ENCODE data around the gene SYVN1. TPM values are rescaled to one million over a fixed set of nuclear protein-coding genes. Genes with fewer than 3 reads are reported as not detected.
A peak's percentile ranks its signal among the peaks of the same experiment; 100 is the strongest.

Gene SYVN1
- total and polyA plus RNA-seq, 2 donors (not counting 1 experiment from before 2014, with no cell fraction given), result 187 to 282 TPM

GRCh38 chr11:65095974-65096806 lies 38.1 kb downstream of the SYVN1 start, which contains the start of gene VPS51:
Gene VPS51 (plus strand): TSS chr11:65096214. CDS start chr11:65096251, 37 bp downstream.
- Mint-ChIP-seq H3K27me3 (no peaks in the 10 kb centered on the region), H3K27ac (peak within 1 kb of the TSS; percentile 97), H3K9me3 (ENCODE audit: insufficient read depth) (no peaks in the 10 kb centered on the region), H3K4me1 (peaks cover 24% of the 10 kb centered on the region), H3K4me3 (peak within 1 kb of the TSS; percentile 96)
- ChIA-PET CTCF (interaction anchor here (0.7 to 10.2 kb wide), 4 partner anchors 11 to 250 kb away, joined by 3 to 96 read pairs (median 4); partner anchors contain the start of gene TM7SF2), POLR2A (interaction anchor here (0.6 to 4.0 kb wide), 9 partner anchors 14 to 324 kb away, joined by 3 to 26 read pairs (median 5); partner anchors contain the start of genes ARL2, CAPN1, FAU and MRPL49)
- intact Hi-C loops (cut with micrococcal nuclease), result loop anchor here (1.0 kb wide), 5 partner anchors 12 to 83 kb away; partner anchors contain the start of genes CDCA5, SNX15, ZFPL1 and ZNHIT2
- ATAC-seq (ENCODE audit: low read depth) (peak; percentile 86), DNase-seq (peak; percentile 93)
- H3K4me2 ChIP-seq (replicated peaks; ENCODE audit: low read depth, low read length, poor library complexity, severe bottlenecking), result peak within 1 kb of the TSS; percentile 92
- H3K79me2 ChIP-seq (ENCODE audit: control insufficient read depth, insufficient read depth, low read length), result peaks cover 29% of the 10 kb centered on the region
- H3K27me3 ChIP-seq (replicated peaks in 1 of 4; ENCODE audit: control extremely low read depth in 1 of 4, control insufficient read depth in 3 of 4, insufficient read depth in 4 of 4, low read length in 3 of 4), result no peaks in the 10 kb centered on the region
- peaks cover 18% of the 10 kb centered on the region for H4K20me1 ChIP-seq (ENCODE audit: control insufficient read depth, insufficient read depth, low read length, poor library complexity, severe bottlenecking)
- peaks cover 10 to 16% of the 10 kb centered on the region in 2 donors for H3K4me1 ChIP-seq (ENCODE audit: control insufficient read depth in 2 of 2, insufficient read depth in 2 of 2, low read length in 2 of 2)
- H3K27ac ChIP-seq (ENCODE audit: low read length in 2 of 2), result peak within 1 kb of the TSS; percentile 77 to 81
- H3K36me3 ChIP-seq (replicated peaks in 1 of 2; ENCODE audit: control extremely low read depth in 1 of 2, control insufficient read depth in 1 of 2, extremely low read depth in 1 of 2, insufficient read depth in 2 of 2, low read length in 1 of 2), result peaks cover 0 to 21% of the 10 kb centered on the region in 2 experiments
- TF ChIP-seq EZH2 (IDR thresholded peaks at IDR 0.05; ENCODE audit: borderline replicate concordance, insufficient read depth, low read depth, low read length, poor library complexity, severe bottlenecking), result no peak
- no peak for TF ChIP-seq CTCF (IDR thresholded peaks at IDR 0.05)
- H3K4me3 ChIP-seq (ENCODE audit: control extremely low read depth in 1 of 5, extremely low read depth in 1 of 5, insufficient read depth in 1 of 5, low read depth in 2 of 5, low read length in 4 of 5), result peak within 1 kb of the TSS; percentile 69 to 90 (median 77)
- H3K9ac ChIP-seq (ENCODE audit: low read length), result peak within 1 kb of the TSS; percentile 90
- peaks cover 0 to 6% (median 0%) of the 10 kb centered on the region in 3 donors for H3K9me3 ChIP-seq (ENCODE audit: control extremely low read depth in 1 of 3, control insufficient read depth in 2 of 3, insufficient read depth in 1 of 3, low read length in 2 of 3)
- peak within 1 kb of the TSS; percentile 88 for H2AFZ ChIP-seq (ENCODE audit: insufficient read depth, low read depth, low read length, poor library complexity, severe bottlenecking)
- under 1% methylated on average over 50 of the region's 52 CpGs for WGBS (ENCODE audit: insufficient coverage)
